ENCODE results near the gene YOD1.

DNA sequence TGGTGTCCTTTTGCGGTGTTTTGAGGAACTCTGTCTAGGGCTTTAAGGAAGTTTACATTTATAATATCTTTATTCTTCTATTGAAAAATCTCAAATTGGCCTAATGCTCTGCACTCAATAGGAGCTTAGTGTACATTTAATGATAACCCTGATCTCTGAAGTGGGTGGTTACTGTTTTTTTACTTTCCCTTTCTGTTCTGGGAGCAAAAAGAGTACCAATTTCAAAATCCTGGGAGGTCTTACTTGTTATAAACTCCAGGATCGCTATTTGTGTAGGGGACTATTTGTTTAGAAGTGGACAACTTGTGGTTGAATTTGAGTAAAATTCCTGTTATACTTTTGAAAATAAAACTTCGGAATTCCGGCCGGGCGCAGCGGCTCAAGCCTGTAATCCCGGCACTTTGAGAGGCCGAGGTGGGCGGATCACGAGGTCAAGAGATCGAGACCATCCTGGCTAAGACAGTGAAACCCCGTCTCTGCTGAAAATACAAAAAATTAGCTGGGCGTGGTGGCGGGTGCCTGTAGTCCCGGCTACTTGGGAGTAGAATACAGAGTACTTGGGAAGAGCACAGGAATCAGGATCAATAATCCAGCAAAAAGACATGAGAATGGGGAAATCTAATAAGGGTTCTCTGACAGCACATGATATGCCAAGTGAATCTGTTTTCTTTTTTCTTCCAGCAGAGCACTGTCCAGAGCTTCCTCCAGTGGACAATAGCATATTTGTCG, 38.8 kb upstream of the YOD1 start:
- TF ChIP-seq JUN (IDR thresholded peaks at IDR 0.05; ENCODE audit: borderline replicate concordance, insufficient read depth, insufficient read length, low read depth) (no peak), FOS (IDR thresholded peaks at IDR 0.05; ENCODE audit: borderline replicate concordance, insufficient read depth, low read length) (no peak), POLR2A (IDR thresholded peaks at IDR 0.05; ENCODE audit: low read depth, low read length) (no peak), EZH2 (IDR thresholded peaks at IDR 0.05; ENCODE audit: borderline replicate concordance, low read depth, low read length, severe bottlenecking) (no peak)
- TF ChIP-seq, protein P1, sequence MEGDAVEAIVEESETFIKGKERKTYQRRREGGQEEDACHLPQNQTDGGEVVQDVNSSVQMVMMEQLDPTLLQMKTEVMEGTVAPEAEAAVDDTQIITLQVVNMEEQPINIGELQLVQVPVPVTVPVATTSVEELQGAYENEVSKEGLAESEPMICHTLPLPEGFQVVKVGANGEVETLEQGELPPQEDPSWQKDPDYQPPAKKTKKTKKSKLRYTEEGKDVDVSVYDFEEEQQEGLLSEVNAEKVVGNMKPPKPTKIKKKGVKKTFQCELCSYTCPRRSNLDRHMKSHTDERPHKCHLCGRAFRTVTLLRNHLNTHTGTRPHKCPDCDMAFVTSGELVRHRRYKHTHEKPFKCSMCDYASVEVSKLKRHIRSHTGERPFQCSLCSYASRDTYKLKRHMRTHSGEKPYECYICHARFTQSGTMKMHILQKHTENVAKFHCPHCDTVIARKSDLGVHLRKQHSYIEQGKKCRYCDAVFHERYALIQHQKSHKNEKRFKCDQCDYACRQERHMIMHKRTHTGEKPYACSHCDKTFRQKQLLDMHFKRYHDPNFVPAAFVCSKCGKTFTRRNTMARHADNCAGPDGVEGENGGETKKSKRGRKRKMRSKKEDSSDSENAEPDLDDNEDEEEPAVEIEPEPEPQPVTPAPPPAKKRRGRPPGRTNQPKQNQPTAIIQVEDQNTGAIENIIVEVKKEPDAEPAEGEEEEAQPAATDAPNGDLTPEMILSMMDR (IDR thresholded peaks at IDR 0.05; ENCODE audit: extremely low read depth in 1 of 2, insufficient read depth in 1 of 2, low read depth in 1 of 2, low read length in 2 of 2), result no peak
